Panc1 (cell line): ENCODE data around the gene SCP2. TPM values are rescaled to one million over a fixed set of nuclear protein-coding genes. Genes with fewer than 3 reads are reported as not detected.

Experiments
- ATAC-seq: fragments of 200-7000 bp; cut with Tn5 transposase; 2 replicates; pipeline ENCODE4 v1.9.1; 2020; ENCODE audit warnings: mild to moderate bottlenecking, moderate library complexity
- BruUV-seq: library from RNA; stranded (reverse); fragments of 400-500 nt; replicated peaks from 2 replicates; lab custom pipeline; 2021; lab: Mats Ljungman, UMichigan
- CTCF ChIA-PET: fragments of 300-600 bp; sonication (Branson Sonifier 250); formaldehyde crosslinking; loops from one replicate; lab custom pipeline; 2022; ENCODE audit warnings: antibody characterized with exemption; lab: Charles Lee
- POLR2A ChIA-PET: fragments of 300-600 bp; sonication (Branson Sonifier 250); formaldehyde crosslinking; loops from one replicate; lab custom pipeline; 2022; ENCODE audit warnings: antibody characterized with exemption; lab: Charles Lee
- DNase-seq: peaks from one replicate; pipeline ENCODE4 v3.0.0-alpha.2; 2010; ENCODE audit warnings: low read depth, low spot score
- H3K27ac ChIP-seq: 2 replicates; pipeline ENCODE4 v1.5.1; 2011; ENCODE audit warnings: mild to moderate bottlenecking, low read length, inconsistent platforms
- H3K27me3 ChIP-seq: fragments of 200-500 bp; sonication (Bioruptor generic); 2 replicates; pipeline ENCODE4 v1.6.0; 2014; ENCODE audit warnings: low read length, inconsistent platforms; ENCODE audit not compliant: control insufficient read depth, insufficient read depth
- H3K36me3 ChIP-seq: fragments of 200-500 bp; sonication (Bioruptor generic); 2 replicates; pipeline ENCODE4 v1.5.1; 2014; ENCODE audit warnings: inconsistent platforms, mild to moderate bottlenecking, low read length, moderate library complexity; ENCODE audit not compliant: control insufficient read depth, insufficient read depth
- H3K4me1 ChIP-seq: 2 replicates; pipeline ENCODE4 v1.5.1; 2011; ENCODE audit warnings: inconsistent platforms, mild to moderate bottlenecking, low read length, moderate library complexity; ENCODE audit not compliant: control insufficient read depth, insufficient read depth
- H3K4me3 ChIP-seq, 2 experiments: 2 replicates each; pipeline ENCODE4 v1.5.1; 2011 to 2012; ENCODE audit warnings: low read depth in 2 of 2, low read length in 2 of 2, mild to moderate bottlenecking in 2 of 2, inconsistent platforms in 1 of 2, moderate library complexity in 1 of 2
- H3K9me3 ChIP-seq: fragments of 200-500 bp; sonication (Bioruptor generic); 2 replicates; pipeline ENCODE4 v1.5.1; 2014; ENCODE audit warnings: low read depth, mild to moderate bottlenecking, inconsistent platforms, low read length, moderate library complexity; ENCODE audit not compliant: control insufficient read depth, insufficient read depth
- CTCF ChIP-seq: fragments of 450-650 bp; IDR thresholded peaks from 2 replicates; pipeline ENCODE4 v1.5.1; 2017; ENCODE audit warnings: mild to moderate bottlenecking
- POLR2AphosphoS5 ChIP-seq: IDR thresholded peaks from 2 replicates; pipeline ENCODE4 v1.6.1; 2012; ENCODE audit warnings: mild to moderate bottlenecking, low read depth, low read length, moderate library complexity
- SIN3A ChIP-seq: IDR thresholded peaks from 2 replicates; pipeline ENCODE4 v1.6.1; 2012; ENCODE audit warnings: low read depth, mild to moderate bottlenecking, low read length, moderate library complexity, borderline replicate concordance; ENCODE audit not compliant: insufficient read depth
- TCF7L2 ChIP-seq: IDR thresholded peaks from 2 replicates; pipeline ENCODE4 v1.6.1; 2011; ENCODE audit warnings: mild to moderate bottlenecking, low read depth, low read length, inconsistent platforms
- in situ Hi-C: cut with HindIII; loops from 2 replicates; pipeline ENCODE4 v1.10.0; 2016; ENCODE audit warnings: low sequenced_read_pairs, low pct_unique_long_range_greater_than_20kb
- intact Hi-C: fragments of 100-400 bp; cut with micrococcal nuclease; formaldehyde crosslinking; loops from one replicate; pipeline ENCODE4 v1.10.0; 2022; ENCODE audit not compliant: unreplicated experiment
- total RNA-seq: library from RNA; stranded (reverse); gene quantifications from one replicate; pipeline ENCODE4 v1.2.1, GENCODE V29; 2021; ENCODE audit not compliant: unreplicated experiment
- TF ChIP-seq, protein P1 (sequence below), 2 experiments: IDR thresholded peaks; 2 replicates each; pipeline ENCODE4 v1.6.1; 2011 to 2012; ENCODE audit warnings: low read depth in 2 of 2, control low read depth in 1 of 2, low read length in 1 of 2, mild to moderate bottlenecking in 1 of 2, moderate library complexity in 1 of 2; ENCODE audit not compliant: insufficient read depth in 1 of 2

Gene SCP2
- total RNA-seq, 1 experiment from 2014 or later = 88.7 TPM

GRCh38 chr1:52915211-52915854 is 11.7 kb upstream of the SCP2 start:
- no peak for DNase-seq
- TF ChIP-seq POLR2AphosphoS5 = no peak
- no peak for TF ChIP-seq CTCF
- TF ChIP-seq, protein P1, sequence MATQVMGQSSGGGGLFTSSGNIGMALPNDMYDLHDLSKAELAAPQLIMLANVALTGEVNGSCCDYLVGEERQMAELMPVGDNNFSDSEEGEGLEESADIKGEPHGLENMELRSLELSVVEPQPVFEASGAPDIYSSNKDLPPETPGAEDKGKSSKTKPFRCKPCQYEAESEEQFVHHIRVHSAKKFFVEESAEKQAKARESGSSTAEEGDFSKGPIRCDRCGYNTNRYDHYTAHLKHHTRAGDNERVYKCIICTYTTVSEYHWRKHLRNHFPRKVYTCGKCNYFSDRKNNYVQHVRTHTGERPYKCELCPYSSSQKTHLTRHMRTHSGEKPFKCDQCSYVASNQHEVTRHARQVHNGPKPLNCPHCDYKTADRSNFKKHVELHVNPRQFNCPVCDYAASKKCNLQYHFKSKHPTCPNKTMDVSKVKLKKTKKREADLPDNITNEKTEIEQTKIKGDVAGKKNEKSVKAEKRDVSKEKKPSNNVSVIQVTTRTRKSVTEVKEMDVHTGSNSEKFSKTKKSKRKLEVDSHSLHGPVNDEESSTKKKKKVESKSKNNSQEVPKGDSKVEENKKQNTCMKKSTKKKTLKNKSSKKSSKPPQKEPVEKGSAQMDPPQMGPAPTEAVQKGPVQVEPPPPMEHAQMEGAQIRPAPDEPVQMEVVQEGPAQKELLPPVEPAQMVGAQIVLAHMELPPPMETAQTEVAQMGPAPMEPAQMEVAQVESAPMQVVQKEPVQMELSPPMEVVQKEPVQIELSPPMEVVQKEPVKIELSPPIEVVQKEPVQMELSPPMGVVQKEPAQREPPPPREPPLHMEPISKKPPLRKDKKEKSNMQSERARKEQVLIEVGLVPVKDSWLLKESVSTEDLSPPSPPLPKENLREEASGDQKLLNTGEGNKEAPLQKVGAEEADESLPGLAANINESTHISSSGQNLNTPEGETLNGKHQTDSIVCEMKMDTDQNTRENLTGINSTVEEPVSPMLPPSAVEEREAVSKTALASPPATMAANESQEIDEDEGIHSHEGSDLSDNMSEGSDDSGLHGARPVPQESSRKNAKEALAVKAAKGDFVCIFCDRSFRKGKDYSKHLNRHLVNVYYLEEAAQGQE (IDR thresholded peaks at IDR 0.05; ENCODE audit: insufficient read depth in 1 of 2, low read depth in 2 of 2, low read length in 1 of 2) = no peak
- no peak for TF ChIP-seq TCF7L2
- no peak for TF ChIP-seq SIN3A
- intact Hi-C loops (no loop called here), in situ Hi-C loops (no loop called here)
- Histone ChIP-seq H3K27ac (no peak overlapping the region), H3K27me3 (no peaks in the 10 kb centered on the region), H3K36me3 (no peaks in the 10 kb centered on the region), H3K4me3 (no peak overlapping the region), H3K4me1 (0 out of 2 replicates have a peak, but pooled peaks cover under 1% of the 10 kb centered on the region), H3K9me3 (no peaks in the 10 kb centered on the region)
- ChIA-PET CTCF (no interaction called here), POLR2A (interaction anchor here (0.5 kb wide), 1 partner anchor 310 kb away, joined by 6 read pairs; no protein-coding TSS in a partner anchor)
- ATAC-seq = no peak
- BruUV-seq = no TSS peak

- Histone ChIP-seq H3K36me3 (no peaks in the 10 kb centered on the region), H3K9me3 (no peaks in the 10 kb centered on the region), H3K27me3 (no peaks in the 10 kb centered on the region), H3K4me1 (0 out of 2 replicates have a peak, but pooled peaks cover 2% of the 10 kb centered on the region), H3K4me3 (no peak overlapping the region), H3K27ac (no peak overlapping the region; the same call in 1 of the 2 replicates)
- CTCF ChIA-PET = no interaction called here
- no peak for DNase-seq
- ATAC-seq = no peak
- in situ Hi-C loops = no loop called here
- BruUV-seq = no TSS peak
- TF ChIP-seq, protein P1 (IDR thresholded peaks at IDR 0.05; ENCODE audit: insufficient read depth in 1 of 2, low read depth in 2 of 2, low read length in 1 of 2) = no peak
- no peak for TF ChIP-seq SIN3A
- no peak for TF ChIP-seq TCF7L2
- TF ChIP-seq POLR2AphosphoS5 = no peak
- no peak for TF ChIP-seq CTCF
- POLR2A ChIA-PET = interaction anchor here (0.5 kb wide), 1 partner anchor 309 kb away, joined by 6 read pairs; no protein-coding TSS in a partner anchor
- intact Hi-C loops = no loop called here
Measured at GRCh38 chr1:52915855-52916220, 11.2 kb upstream of the SCP2 start.
